HG03460 (cell line): Measurements from ENCODE around the gene PPP1CA.
"Not testable (repeated sequence)": the region's sequence is repeated elsewhere in the genome, so short reads cannot be mapped to it uniquely, and the experiment has no call there.

Experiments used
- ATAC-seq: cut with Tn5 transposase; IDR thresholded peaks from one replicate; pipeline ENCODE4 v1.9.1; 2021; ENCODE audit not compliant: unreplicated experiment

PPP1CA gene

DNA sequence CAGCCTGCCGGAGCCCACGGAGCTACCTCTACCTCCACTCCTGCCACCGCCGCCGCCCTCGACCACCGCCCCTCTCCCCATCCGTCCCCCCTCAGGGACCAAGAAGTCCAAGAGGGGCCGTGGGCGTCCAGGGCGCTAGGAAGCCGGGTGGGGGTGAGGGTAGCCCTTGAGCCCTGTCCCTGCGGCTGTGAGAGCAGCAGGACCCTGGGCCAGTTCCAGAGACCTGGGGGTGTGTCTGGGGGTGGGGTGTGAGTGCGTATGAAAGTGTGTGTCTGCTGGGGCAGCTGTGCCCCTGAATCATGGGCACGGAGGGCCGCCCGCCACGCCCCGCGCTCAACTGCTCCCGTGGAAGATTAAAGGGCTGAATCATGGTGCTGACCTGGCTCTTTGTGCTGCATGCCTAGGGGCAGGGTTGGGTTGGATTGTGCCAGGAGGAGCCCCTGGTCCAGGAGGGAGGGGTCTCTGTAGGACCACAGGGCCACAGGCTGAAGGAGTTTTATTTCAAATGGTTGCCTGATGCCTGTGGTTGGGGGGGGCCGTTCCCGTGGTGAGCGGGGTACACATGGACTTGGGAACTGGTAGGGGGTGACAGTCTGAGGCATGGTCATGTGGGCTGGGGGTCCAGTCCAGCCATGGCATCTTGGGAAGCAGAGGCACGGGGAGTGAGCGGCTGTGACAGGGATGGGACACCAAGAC, 33.5 kb upstream of the PPP1CA start:
- no peak for ATAC-seq

DNA sequence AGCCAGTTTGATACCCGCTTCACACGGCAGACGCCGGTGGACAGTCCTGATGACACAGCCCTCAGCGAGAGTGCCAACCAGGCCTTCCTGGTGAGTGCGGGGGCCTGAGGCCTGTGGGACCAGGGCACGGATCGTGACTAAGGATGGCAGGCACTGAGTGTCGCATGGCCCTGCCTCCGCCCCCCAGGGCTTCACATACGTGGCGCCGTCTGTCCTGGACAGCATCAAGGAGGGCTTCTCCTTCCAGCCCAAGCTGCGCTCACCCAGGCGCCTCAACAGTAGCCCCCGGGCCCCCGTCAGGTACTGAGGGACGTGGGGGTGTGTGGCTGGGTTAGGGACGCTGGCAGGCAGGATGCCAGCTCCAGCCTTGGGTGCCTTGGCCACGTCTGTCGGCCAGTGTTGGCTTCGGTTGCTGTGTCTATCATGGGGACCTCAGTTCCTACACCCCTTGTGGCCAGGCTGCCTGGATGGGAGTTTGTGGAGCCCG, 32.8 kb upstream of the PPP1CA start:
- ATAC-seq = no peak

DNA sequence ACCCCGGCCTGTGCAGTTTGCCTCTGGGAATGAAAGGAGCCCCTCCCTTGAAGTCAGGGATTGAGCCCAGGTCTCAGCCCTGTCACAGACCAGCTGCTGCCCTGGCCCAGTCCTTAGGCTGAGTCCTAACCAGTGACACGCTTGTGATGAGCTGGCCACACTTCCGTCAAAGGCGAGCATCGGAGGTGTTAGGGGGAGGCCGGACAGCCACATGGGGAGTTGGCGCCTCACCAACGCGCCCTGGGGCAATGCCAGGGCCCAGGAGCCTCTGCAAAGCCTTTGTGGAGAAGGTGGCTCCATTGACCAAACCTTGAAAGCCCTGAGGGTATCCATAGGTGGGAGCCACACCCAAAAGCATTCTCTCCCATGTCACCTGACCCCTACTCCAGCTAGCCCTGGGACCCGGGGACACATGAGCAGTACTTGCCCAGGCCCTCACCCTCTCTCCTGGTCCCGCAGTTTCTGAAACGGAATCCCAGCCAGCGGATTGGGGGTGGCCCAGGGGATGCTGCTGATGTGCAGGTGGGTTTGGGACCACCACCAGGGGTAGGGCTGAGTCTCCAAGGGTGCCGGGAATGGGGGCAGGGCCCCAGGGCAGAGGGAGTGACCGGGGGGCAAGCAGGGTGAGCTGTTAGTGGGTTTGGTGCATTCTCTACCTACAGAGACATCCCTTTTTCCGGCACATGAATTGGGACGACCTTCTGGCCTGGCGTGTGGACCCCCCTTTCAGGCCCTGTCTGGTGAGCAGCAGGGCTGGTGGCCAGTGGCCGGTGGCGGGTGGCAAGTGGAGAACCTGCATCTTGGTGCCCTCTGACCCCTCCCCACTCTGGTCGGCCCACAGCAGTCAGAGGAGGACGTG, 32.1 kb upstream of the PPP1CA start:
- ATAC-seq = no peak

DNA sequence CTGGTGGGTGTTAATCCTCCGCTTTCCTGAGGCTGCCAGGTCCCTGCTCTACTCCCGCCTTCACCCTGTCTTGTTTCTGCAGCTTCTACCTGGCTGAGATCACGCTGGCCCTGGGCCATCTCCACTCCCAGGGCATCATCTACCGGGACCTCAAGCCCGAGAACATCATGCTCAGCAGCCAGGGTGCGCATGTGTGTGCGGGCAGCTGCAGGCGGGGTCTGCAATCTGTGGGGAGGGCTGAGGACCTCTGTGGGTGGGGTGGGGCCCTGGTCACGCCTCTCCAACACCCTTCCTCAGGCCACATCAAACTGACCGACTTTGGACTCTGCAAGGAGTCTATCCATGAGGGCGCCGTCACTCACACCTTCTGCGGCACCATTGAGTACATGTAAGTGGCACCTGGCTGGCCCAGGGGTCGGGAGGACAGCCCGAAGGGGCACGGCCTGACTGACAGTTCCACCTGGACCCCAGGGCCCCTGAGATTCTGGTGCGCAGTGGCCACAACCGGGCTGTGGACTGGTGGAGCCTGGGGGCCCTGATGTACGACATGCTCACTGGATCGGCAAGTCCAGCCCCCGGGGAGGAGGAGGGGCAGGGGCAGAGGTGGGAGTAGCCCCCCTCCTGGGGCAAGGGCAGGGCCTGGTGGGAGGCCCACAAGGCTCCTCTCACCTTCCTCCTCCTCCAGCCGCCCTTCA, 31.1 kb upstream of the PPP1CA start:
- no peak for ATAC-seq

DNA sequence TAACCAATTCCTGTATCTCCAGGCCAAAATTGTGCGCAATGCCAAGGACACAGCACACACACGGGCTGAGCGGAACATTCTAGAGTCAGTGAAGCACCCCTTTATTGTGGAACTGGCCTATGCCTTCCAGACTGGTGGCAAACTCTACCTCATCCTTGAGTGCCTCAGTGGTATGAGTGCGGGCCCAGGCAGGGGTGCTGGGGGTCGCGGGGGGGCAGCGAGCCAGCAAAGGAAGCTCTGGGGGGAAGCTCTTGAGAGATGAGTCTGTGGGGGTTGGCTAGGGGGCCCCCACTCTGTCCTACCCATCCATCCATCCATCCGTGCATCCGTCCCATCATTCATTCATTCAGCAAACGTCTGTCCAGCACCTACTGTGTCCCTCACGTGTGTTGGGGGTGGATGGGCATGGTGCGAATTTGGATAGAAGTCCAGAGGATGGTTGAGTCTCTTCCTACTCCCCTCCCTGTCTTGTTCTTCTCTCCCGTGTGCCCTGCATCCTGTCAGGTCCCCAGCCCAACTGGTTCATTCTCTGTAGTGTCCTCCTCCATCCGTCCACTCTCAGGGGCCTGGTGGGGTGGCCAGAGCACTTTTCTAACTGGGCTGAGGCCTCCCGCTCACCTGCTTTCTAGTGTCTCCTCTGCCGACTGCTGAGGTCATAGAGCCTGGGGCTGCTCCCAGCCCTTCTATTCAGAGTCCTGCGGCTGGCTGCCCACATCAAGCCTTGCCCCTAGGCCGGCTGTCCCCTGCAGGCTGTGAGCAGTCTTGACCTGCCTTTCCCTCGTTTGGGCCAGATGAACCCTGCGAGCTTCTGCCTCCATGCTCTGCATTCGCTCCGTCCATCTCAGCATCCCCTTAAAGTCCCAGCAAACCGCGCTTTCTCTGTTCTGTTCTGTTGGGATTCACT, 29.9 kb upstream of the PPP1CA start:
- ATAC-seq = no peak

DNA sequence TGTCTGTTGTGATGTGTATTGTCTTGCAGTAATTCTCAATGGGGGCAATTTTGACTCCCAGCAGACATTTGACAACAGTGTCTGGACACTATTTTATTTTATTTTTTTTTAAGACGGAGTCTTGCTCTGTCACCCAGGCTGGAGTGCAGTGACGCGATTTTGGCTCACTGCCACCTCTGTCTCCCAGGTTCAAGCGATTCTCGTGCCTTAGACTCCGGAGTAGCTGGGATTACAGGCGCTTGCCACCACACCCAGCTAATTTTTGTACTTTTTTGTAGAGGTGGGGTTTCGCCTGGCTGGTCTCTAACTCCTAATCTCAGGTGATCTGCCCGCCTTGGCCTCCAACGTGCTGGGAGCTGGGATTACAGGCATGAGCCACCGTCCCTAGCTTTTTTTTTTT, 28.1 kb upstream of the PPP1CA start:
- ATAC-seq = no peak

DNA sequence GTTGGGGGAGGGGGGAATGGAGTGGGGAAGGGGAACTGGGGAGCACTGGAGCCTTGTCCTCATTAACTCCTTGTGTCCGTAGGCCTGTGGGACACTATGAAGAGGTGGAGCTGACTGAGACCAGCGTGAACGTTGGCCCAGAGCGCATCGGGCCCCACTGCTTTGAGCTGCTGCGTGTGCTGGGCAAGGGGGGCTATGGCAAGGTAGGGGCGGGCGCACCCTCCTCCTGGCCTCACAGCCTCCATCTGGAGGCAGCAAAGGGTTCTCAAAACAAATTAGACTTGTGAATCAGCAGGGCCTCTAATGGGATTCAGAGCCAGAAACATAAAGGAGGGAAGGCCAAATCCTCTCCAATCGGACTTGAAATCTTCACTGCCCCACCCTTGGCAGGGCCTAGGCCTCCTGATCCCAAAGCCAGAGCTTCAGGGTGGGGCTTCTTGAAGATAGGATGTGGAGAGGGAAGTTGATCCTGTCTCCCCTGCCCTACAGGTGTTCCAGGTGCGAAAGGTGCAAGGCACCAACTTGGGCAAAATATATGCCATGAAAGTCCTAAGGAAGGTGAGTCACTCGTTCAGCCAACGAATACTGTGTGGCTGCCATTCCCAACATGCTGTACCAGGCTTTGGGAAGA, 27.5 kb upstream of the PPP1CA start:
- no peak for ATAC-seq

DNA sequence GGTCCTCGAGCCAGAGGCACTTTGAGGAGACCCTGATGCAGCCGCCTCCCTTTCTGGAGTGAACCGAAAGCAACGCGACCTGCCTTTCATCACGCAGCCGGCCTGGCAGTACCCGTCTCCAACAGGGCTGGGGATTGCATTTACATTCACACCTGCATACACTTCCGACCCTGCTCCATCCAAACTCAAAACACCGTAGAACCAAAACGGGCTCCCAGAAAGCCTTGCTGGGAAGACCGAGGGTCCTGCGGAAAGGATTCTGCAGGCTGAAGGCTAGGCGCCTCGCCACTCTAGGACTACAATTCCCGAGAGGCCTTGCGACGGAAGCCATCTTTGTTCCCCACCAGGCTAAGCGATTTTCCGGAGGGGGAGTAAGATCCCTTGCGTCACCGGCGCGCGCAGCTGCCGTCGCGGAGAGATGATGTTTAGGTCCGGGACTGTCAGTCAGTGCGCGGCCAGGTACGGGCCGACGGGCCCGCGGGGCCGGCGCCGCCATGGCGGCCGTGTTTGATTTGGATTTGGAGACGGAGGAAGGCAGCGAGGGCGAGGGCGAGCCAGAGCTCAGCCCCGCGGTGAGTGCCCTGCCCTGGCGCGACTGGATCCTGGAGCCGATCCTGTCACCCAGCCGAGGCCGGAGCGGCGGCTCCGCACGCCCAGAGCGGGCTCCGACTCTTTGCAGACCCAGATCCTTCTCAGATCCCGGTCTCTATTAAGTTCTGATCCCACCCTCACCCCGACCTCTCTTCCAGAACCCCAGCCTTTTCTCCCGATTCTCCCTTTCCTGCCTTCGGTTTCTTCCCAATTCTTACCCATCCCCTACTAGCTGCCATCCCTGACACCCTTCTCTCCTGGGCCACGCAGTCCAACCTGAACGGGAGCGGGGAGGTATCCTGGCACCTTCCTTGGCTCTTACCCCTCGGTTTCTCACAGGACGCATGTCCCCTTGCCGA, 26.7 kb upstream of the PPP1CA start, which contains the start of gene RPS6KB2:
RPS6KB2 (plus strand) TSS at position 443 of the 950 bp plus-strand sequence; CDS start at position 495, 52 bp downstream.
- peak; percentile 81 for ATAC-seq

DNA sequence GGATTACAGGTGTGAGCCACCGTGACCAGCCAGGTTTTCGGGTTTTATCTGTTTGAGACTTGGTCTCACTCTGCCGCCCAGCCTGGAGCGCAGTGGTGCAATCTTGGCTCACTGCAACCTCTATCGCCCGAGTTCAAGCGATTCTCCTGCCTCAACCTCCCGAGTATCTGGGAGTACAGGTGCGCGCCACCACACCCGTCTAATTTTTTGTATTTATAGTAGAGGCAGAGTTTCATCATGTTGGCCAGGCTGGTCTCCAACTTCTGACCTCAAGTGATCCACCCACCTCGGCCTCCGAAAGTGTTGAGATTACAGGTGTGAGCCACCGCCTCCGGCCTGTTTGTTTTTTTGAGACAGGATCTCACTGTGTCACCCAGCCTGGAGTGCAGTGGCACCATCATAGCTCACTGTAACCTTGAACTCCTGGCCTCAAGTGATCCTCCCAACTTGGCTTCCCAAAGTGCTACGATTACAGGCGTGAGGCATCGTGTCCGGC, 25.8 kb upstream of the PPP1CA start:
- not testable (repeated sequence) for ATAC-seq

DNA sequence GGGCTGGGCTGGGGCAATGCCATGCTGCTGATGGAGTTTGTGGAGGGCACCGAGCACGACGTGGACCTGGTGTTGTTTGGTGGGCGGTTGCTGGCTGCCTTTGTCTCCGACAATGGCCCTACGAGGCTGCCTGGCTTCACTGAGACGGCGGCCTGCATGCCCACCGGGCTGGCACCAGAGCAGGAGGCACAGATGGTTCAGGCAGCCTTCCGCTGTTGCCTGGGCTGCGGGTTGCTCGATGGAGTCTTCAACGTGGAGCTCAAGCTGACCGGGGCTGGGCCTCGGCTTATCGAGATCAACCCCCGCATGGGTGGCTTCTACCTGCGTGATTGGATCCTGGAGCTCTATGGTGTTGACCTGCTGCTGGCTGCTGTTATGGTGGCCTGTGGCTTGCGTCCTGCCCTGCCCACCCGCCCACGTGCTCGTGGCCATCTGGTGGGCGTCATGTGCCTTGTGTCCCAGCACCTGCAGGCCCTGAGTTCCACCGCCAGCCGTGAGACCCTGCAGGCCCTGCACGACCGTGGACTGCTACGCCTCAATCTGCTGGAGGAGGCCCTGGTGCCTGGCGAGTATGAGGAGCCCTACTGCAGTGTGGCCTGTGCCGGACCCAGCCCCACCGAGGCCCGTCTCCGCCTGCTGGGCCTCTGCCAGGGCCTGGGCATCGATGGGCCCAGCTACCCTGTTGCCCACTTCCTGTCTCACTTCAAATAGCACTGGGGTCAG, 22.4 kb upstream of the PPP1CA start:
- no peak for ATAC-seq

DNA sequence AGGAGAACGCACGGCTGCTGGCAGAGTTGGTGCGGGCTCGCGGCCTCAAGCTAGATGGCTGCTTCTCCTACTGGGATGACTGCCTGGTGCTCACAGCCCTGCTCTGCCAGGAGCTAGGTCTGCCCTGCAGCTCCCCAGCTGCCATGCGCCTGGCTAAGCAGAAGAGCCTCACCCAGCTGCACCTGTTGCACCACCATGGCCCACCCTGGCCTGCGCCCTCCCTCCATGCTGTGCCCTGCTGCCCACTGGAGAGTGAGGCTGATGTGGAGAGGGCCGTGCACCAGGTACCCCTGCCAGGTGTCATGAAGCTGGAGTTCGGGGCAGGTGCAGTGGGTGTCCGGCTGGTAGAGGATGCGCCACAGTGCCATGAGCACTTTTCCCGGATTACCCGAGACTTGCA, 21.8 kb upstream of the PPP1CA start:
- no peak for ATAC-seq

DNA sequence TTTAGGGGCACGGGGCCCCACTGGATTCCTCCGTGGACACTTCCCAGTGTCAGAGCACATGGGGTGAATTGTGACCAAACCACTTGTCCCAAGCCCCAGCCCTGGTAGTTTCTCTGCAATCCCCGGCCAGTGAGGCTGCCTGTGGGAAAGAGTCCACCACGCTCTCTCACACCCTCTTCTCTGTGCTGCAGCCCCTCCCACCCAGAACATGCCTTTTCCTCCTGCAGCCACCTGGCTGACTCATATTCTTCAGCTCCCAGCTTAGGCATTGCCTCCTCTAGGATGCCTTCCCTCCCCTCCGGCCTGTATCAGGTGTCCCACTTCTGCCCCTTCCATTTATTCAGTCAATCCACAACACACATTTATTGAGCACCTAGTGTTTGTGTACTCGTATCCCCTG, 21.2 kb upstream of the PPP1CA start:
- no peak for ATAC-seq

DNA sequence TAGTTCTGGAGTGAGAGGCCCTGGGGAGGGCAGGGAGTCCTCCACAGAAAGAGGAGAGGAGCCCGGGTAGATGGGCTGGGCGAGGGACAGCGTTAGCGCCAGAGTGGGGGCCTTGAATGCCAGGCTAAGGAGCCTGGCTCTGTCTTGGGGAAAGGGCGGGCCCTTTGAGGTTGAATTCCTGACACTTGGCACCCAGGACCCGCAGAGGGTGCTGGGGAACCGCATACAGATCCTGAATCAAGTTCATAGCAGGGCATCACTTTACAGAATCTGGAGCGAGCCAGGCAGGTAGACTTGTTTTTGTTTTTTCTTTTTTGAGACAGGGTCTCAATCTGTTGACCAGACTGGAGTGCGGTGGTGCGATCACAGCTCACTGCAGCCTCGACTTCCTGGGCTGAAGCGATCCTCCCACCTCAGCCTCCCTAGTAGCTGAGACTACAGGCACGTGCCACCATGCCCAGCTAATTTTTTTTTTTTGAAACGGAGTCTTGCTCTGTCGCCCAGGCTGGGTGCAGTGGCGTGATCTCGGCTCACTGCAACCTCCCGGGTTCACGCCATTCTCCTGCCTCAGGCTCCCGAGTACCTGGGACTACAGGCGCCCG, 19.9 kb upstream of the PPP1CA start:
- no peak for ATAC-seq

DNA sequence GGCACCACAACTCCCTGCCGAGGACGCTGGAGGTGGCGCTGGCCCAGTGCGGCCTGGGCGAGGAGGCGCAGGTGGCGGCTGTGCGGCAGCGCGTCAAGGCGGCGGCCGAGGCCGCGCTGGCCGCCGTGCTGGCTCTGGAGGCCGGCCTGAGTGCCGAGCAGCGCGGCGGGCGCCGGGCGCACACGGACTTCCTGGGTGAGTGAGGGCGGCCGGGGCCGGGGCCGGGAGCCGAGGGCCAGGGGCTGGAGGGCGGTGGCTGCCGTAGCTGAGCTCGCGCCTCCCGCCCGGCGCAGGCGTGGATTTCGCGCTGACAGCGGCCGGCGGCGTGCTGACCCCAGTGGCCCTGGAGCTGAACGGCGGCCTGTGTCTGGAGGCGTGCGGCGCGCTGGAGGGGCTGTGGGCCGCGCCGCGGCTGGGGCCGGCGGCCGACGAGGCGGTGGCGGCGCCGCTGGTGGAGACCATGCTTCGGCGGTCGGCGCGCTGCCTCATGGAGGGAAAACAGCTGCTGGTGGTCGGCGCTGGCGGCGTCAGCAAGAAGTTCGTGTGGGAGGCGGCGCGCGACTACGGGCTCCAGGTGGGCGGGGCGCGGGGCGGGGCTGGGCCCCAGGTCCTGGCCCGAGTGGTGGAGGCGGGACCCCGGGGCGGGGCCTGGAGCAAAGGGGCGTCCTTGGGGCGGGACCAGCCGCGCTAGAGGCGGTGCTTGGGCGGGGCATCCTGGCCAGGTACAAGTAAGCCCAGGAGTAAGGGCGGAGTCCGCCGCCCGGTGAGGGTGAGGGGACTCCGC, 19.2 kb upstream of the PPP1CA start:
- peak; percentile 92 for ATAC-seq

DNA sequence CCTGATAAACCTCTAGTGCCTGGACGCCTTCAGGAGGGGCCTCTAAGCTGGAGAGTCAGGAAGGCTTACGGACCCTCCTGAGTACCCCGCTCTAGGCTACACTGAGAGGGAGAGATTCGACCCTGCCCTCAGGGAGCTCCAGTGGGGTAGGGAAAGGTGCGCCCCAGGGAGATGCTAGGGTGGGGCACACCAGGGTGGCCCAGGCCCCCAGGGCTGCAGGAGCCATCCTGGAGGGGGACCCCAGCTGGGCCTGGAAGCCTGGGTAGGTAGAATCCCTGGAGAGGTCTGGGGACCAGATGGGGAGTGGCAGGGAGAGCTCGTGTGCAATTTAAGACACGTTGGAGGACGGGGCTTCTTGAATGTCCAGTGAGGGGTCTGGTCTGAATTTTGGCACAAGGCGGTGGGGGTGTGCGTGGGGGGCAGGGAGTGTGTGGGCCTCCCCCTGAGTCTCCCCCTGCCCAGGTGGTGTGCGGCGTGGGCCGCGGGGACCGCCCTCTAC, 18.5 kb upstream of the PPP1CA start:
- no peak for ATAC-seq

DNA sequence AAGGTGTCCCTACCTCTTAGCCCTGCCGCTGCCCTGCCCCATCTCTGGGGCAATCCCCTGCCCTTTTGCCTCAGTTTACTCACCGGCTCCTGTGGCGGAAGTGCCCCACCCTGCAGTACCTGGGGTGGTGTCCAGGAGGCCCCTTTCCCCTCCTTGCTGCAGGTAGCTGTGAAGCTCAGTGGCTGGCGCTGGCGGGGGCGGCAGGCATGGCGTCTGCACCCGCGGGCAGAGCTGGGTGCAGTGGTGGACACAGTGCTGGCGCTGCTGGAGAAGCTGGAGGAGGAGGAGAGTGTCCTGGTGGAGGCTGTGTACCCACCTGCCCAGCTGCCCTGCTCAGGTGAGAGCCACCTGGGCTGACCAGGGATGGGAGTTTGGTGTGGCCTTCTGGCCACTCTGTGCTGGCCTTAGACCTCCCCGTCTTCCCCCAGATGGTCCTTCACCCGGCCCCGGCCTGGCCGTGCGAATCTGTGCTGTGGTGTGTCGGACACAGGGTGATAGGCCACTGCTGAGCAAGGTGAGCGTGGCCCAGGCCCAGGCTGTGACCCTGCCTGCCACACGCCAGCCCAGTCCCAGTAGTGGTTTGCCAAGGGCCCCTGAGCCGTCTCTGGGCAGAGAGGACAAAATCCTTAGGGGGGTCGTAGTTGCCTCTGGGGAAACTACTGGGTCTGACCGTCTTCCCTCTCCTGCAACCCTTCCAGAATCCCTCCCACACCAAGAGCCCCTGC, 17.8 kb upstream of the PPP1CA start:
- no peak for ATAC-seq
